Middle frontal gyrus (tissue), 1 donor: Measurements from ENCODE around the gene OPN4.

Experiments
- DNase-seq: peaks from one replicate; pipeline ENCODE4 v3.0.0-alpha.2; 2015; ENCODE audit warnings: low spot score; ENCODE audit errors: extremely low spot score

The OPN4 gene

GRCh38 chr10:86678999-86679792 lies 24.8 kb downstream of the OPN4 start:
- DNase-seq: no peak

- DNase-seq: no peak
These were observed 26.7 kb downstream of the OPN4 start for GRCh38 chr10:86681047-86681446.

DNA sequence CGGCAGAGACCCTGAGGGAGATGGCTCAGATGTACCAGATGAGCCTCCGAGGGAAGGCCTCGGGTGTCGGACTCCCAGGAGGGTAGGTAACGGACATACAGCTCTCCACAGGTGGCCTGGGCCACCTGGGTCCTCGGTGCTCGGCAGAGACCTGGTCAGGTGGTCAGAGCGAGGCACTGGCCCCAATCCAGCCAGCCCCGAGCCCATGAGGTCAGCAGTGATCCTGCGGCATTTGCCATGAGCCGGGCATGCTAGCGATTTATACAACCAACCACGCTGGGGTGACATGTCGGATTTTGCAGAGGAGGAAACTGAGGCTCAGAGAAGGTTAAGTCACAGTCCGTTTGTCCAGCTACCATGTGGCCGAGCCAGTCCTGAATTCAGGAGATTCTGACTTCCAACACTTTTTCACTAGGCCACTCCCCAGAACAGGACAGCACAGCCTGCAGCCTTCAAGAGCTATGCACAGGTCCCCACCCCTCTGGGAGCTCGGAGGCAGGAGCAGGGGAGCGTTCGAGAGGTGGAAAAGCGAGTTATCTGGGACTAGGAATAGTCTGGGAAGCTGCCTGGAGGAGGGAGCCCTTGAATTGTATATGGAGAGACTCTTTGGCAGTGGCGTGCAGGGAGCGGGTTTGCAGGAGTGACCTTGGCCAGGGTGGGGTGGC lies 27.5 kb downstream of the OPN4 start:
- DNase-seq: no peak

DNA sequence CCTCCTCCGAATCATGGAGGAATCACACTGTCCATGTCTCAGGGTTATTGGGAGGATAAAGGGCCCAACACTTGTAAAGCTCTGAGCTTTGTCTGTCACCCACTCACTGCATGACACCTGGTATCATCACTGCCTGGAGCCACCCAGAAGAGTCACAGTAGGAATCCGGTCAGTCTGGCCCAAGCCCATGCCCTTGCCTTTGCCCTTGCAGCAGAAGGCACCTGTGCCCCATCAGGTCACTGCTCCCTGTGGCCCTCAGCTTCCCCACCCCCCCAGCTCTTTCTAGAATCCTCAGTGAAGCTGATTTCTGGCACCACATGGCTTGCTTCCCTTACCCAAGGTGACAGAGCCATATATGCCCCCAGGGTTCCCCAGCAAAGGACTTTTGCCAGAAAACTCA lies 28.3 kb downstream of the OPN4 start:
- no peak for DNase-seq

DNA sequence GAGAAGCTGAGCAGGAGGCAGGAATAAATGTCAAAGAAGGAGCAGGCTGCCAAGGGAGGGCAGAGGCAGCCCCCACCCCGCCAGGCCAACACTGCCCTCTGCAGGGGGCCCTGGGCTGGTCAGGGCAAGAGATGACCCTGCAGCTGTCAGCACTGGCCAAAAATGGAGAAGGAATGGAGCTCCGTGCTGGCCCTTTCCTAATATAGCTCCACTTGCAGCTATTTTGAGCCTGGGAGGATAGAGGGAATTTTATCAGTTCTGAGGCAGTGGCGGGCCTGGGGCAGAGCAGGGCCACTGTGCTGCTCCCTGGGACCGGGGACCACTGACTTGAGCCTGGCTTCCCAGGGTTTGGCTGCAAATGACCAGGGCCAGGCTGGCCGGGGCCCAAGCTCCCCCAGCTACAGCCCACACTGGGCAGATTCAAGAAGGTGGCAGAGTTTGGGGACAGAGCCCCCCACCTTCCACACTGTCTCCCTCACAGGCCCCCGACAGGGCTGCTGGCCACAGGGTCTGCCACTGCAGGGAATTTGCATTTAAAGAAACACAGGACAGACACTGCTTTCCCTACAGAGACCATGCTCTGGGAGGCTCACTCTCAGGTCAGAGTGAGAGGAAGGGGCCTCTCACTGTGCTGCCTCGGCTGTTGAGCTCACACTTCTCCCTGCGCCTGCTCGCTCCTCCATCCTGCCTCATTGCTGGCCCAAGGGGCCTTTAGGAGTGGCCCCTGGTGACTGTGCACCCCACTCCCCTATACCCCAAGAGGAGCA lies 30.2 kb downstream of the OPN4 start:
- DNase-seq: no peak

DNA sequence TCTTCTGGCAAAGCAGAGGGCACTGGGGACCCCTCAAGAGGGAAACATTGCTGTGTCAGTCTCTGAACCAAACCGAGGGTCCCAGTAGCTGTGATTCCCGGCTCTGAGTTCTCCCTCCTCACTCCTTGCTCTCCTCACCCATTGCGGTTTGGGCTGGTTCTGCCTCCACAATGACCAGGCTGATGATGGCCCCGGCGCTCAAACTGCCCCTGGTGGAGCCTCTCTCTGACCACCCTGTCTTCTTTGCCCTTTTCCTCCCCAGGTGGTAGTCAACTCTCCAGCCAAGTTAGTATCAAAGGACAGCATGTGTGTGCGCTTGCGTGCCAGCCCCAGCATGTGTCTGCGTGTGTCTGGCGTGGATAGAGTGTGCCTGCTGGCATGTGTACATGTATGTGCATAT lies 31.1 kb downstream of the OPN4 start:
- no peak for DNase-seq

GRCh38 chr10:86685893-86686632 lies 31.7 kb downstream of the OPN4 start:
- no peak for DNase-seq

DNA sequence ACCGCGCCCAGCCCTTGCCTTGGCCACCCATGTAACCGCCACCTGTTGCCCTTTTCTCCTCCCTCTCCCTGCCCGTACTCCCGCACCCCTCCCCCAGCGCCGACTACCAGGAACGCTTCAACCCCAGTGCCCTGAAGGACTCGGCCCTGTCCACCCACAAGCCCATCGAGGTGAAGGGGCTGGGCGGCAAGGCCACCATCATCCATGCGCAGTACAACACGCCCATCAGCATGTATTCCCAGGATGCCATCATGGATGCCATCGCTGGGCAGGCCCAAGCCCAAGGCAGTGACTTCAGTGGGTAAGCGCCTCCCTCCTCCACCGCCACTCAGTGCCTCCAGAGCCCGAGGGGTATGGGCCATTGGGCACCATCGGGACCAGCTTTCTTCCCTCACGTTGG lies 32.6 kb downstream of the OPN4 start:
- no peak for DNase-seq

DNA sequence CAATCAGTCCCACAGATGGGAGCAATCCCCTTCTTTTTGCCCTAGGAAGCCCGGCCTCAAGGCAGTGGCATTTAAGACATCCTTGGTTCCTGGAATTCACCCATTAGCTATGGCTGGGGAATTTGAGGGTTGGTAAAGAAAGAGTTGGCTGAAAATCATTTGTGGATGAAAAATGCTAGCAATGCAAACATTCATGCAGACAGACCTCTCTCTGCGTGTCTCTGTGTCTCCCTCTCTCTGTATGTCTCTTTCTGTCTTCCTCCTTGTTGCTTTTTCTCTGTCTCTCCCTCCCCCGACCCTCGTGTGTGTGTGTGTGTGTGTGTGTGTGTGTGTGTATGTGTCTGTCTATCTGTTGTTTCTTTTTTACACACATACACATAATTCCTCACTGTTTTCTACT lies 33.4 kb downstream of the OPN4 start:
- no peak for DNase-seq

DNA sequence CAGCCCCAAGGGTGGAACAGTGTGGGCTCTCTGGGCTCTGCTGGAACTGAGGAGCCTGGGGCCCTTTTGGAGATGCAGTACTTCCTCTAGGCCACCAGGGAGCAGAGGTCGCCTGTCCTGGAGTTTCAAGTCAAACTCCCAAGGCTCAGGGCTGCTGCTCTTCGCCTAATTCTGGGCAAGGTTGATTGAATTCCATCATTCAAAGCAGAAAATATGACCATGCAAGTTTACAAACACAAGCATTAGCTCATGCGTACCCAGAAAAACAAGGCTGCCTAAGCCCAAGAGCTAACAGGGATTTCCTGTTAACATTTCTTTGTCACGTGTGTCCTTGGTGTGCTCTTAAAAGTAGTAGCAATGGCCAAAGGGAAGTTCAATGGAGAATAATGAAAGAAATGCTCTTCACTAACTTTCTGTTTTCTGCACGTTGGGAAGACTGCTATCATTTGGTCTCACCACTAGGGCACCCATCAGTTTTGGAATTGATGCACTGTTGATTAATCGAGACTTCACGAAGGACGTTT lies 34.1 kb downstream of the OPN4 start:
- no peak for DNase-seq

DNA sequence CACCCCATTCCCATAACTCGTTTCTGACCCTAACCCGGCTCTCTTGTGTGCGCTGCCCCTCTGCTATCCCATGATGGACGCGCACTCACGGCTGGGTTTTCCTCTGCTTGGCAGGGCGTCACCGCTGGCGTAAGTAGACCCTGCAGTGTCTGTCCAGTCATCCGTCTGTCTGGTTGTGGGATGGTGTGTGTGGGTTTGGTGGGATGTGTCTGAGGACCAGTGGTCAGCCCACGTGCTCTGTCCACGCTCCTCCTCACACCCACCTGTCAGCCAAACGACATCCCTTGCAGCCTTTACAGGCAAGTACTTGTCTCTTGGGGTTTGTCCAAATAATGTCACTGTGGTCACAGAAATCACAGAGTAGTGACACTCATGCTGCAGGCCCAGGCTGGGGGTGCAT lies 34.8 kb downstream of the OPN4 start:
- no peak for DNase-seq

DNA sequence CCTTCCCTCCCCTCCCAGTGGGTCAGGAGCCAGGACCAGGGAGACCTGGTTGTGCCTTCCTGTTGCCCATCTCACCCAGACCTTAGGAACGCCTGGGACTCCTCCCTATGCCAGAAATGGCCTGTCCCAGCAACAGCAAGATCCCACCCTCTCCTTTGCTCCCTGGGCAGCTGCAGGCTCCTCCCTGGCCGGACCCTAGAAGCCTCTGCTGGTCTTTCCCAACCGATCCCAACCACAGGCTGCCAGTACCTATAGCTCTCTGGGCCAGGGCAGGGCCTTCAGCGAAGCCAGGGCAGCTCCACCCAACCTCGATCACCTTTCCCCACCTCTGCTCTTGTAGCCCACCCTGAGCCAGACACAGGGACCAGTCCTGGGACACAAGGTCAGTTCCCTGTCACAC lies 35.9 kb downstream of the OPN4 start:
- DNase-seq: no peak

- DNase-seq: no peak
These were observed 36.3 kb downstream of the OPN4 start for GRCh38 chr10:86690657-86691084.

GRCh38 chr10:86691333-86692022 lies 37.1 kb downstream of the OPN4 start:
- DNase-seq: no peak

DNA sequence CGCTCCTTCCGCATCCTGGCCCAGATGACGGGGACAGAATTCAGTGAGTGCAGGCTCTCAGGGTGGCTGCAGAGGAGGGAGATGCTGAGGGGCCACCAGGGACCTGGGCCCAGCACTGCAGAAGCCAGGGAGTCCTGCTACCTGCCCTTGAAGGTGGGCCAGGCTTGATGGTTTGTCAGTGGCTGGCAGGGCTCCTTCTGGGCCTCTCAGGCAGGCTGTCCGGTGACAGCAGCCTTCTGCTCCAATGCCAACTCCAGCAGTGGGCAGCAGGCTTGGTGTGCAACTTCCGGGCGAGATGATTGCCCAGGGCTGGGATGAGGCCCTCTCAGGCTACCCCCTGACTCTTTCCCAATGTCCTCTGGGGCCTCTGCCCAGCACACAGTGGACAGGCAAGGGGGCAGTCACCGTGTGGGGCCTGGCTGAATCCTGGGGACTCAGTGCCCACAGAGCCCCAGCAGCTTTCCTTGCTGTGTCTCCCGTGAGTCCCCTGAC lies 37.7 kb downstream of the OPN4 start:
- no peak for DNase-seq

- no peak for DNase-seq
These were observed 38.3 kb downstream of the OPN4 start for GRCh38 chr10:86692664-86693063.

- DNase-seq: no peak
These were observed 38.9 kb downstream of the OPN4 start for GRCh38 chr10:86693275-86693674.

DNA sequence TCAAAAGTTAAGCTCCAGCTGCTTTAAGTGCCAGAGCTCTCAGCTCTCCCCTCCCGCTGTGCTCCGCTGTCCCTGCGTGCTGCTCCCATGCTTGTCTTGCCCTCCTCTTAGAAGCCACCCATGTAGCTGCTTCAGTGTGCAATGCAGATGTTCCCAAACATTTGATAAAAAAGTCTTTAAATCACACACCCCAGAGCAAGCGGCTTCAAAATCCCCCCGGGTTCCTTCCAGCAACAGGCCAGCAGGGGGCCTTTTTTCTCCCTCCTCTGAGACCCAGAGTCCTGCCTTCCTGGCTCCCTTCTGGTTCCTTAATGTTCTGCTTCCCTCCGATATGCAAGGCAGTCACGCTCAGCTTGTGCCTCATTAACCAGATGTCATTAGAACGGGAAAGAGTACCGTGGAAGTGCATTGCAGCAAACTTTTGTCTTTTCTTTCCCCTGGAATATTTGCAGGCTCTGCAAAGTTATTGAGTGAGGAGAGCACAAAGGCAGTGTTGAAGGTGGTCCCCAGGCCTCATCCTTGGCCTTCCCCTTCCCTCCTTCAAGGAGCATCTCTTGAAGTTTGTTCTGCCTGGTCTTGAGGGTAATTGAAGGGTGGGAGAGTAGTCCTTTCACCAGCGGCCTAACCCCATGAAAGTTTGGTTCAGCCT lies 39.5 kb downstream of the OPN4 start:
- no peak for DNase-seq

- DNase-seq: no peak
These were observed 44.0 kb downstream of the OPN4 start for GRCh38 chr10:86698207-86698940.
